HCEC 1CT (cell line): Measurements from ENCODE around the gene USP15.

Source experiments
- DNase-seq: peaks from one replicate; pipeline ENCODE4 v3.0.0-alpha.2; 2017

The USP15 gene

GRCh38 chr12:62285284-62285683 lies 25.1 kb downstream of the USP15 start:
- no peak for DNase-seq

GRCh38 chr12:62288328-62288727 lies 28.1 kb downstream of the USP15 start:
- DNase-seq, result no peak

GRCh38 chr12:62290846-62291245 lies 30.6 kb downstream of the USP15 start:
- DNase-seq, result no peak

- DNase-seq, result peak; percentile 20
Observed at GRCh38 chr12:62291864-62292760, 31.9 kb downstream of the USP15 start.

GRCh38 chr12:62292761-62293344 lies 32.6 kb downstream of the USP15 start:
- DNase-seq, result no peak

GRCh38 chr12:62294378-62294777 lies 34.2 kb downstream of the USP15 start:
- DNase-seq, result no peak

- no peak for DNase-seq
Observed at GRCh38 chr12:62296001-62296400, 35.8 kb downstream of the USP15 start.

- no peak for DNase-seq
Observed at GRCh38 chr12:62297321-62297720, 37.1 kb downstream of the USP15 start.

- no peak for DNase-seq
Observed at GRCh38 chr12:62299617-62300016, 39.4 kb downstream of the USP15 start.

- no peak for DNase-seq
Observed at GRCh38 chr12:62301080-62301798, 41.0 kb downstream of the USP15 start.

- DNase-seq, result no peak
Observed at GRCh38 chr12:62301799-62302133, 41.6 kb downstream of the USP15 start.

- DNase-seq, result no peak
Observed at GRCh38 chr12:62304560-62304959, 44.4 kb downstream of the USP15 start.

- DNase-seq, result no peak
Observed at GRCh38 chr12:62305778-62306177, 45.6 kb downstream of the USP15 start.

- DNase-seq, result no peak
Observed at GRCh38 chr12:62306569-62307530, 46.6 kb downstream of the USP15 start.

GRCh38 chr12:62308201-62308600 lies 48.0 kb downstream of the USP15 start:
- no peak for DNase-seq

- no peak for DNase-seq
Observed at GRCh38 chr12:62313727-62314380, 53.6 kb downstream of the USP15 start.

- DNase-seq, result no peak
Observed at GRCh38 chr12:62317017-62317416, 56.8 kb downstream of the USP15 start.

- DNase-seq, result no peak
Observed at GRCh38 chr12:62319058-62319457, 58.9 kb downstream of the USP15 start.

- no peak for DNase-seq
Observed at GRCh38 chr12:62320054-62320453, 59.9 kb downstream of the USP15 start.

GRCh38 chr12:62323386-62323785 lies 63.2 kb downstream of the USP15 start:
- no peak for DNase-seq

- no peak for DNase-seq
Observed at GRCh38 chr12:62328296-62328921, 68.2 kb downstream of the USP15 start.

GRCh38 chr12:62331306-62331705 lies 71.1 kb downstream of the USP15 start:
- no peak for DNase-seq
